GM19351 (cell line): ENCODE data around the gene PLAC9.

ENCODE experiments used
- ATAC-seq: cut with Tn5 transposase; IDR thresholded peaks from one replicate; pipeline ENCODE4 v1.9.1; 2021; ENCODE audit warnings: mild to moderate bottlenecking, moderate library complexity; ENCODE audit not compliant: unreplicated experiment

PLAC9 gene

GRCh38 chr10:80177781-80178636, 45.5 kb downstream of the PLAC9 start:
- no peak for ATAC-seq

GRCh38 chr10:80182986-80183385, 50.5 kb downstream of the PLAC9 start:
- ATAC-seq, result no peak

GRCh38 chr10:80183436-80183835, 50.9 kb downstream of the PLAC9 start:
- ATAC-seq, result no peak

- no peak for ATAC-seq
Observed at GRCh38 chr10:80184291-80184690, 51.8 kb downstream of the PLAC9 start.

- ATAC-seq, result no peak
Observed at GRCh38 chr10:80185578-80186299, 53.2 kb downstream of the PLAC9 start.

- no peak for ATAC-seq
Observed at GRCh38 chr10:80186364-80187012, 54.0 kb downstream of the PLAC9 start.

GRCh38 chr10:80187060-80187459, 54.5 kb downstream of the PLAC9 start:
- ATAC-seq, result no peak

GRCh38 chr10:80187465-80188409, 55.2 kb downstream of the PLAC9 start:
- peak; percentile 81 for ATAC-seq

- ATAC-seq, result no peak
Observed at GRCh38 chr10:80188713-80189112, 56.2 kb downstream of the PLAC9 start.

- ATAC-seq, result no peak
Observed at GRCh38 chr10:80191589-80192270, 59.2 kb downstream of the PLAC9 start.

GRCh38 chr10:80192553-80192952, 60.0 kb downstream of the PLAC9 start:
- no peak for ATAC-seq

GRCh38 chr10:80194373-80195045, 62.0 kb downstream of the PLAC9 start:
- no peak for ATAC-seq
